HG03575 (cell line): ENCODE data around the gene ATG10.
"Not testable (repeated sequence)": the region's sequence is repeated elsewhere in the genome, so short reads cannot be mapped to it uniquely, and the experiment has no call there.

Experiments used
- ATAC-seq: cut with Tn5 transposase; IDR thresholded peaks from one replicate; pipeline ENCODE4 v1.9.1; 2021; ENCODE audit not compliant: unreplicated experiment, insufficient number of reproducible peaks, low FRiP score; ENCODE audit errors: extremely low read depth

The ATG10 gene

GRCh38 chr5:82106207-82106606 is 134.4 kb downstream of the ATG10 start:
- no peak for ATAC-seq

DNA sequence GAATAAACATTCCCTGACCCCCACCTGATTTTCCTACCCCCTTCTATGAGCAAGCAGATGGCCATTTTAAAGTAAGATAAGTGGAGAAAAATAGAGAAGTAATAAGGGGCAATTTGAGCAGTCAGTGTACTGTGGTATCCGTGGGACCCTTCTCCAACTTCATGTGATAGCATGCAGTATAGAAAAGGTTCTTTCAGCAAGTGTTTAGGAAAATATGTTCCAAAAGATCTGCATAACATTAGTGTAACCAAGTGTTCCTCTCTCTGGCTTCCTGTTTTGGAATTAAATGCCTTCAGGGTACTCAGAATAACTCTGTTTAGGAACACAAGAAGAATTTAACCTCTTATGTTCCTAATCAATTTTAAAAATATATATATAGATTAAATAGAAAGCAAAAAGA is 134.9 kb downstream of the ATG10 start:
- no peak for ATAC-seq

- no peak for ATAC-seq
Measured at GRCh38 chr5:82107267-82107666, 135.4 kb downstream of the ATG10 start.

DNA sequence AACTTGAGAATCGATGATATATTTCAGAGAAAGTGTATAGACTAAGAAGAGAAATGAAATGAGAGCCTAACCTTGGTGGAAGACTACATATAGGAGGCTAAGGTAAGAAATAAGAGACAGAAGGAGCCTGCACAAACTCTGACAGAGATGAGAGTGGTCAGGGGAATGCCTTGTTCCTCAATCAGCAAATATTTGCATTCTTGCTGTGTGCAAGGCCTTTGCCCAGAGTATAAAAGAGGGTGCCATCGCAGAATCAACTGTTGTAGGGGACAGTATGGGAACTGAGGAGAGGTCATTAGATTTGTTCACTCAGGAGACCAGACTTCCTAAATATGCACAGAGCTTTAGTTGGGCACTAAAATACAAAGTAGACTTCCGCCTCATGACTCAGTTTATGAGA is 137.2 kb downstream of the ATG10 start:
- ATAC-seq = no peak

- ATAC-seq = not testable (repeated sequence)
Measured at GRCh38 chr5:82109915-82110314, 138.1 kb downstream of the ATG10 start.

- ATAC-seq = no peak
Measured at GRCh38 chr5:82111191-82111590, 139.4 kb downstream of the ATG10 start.

- ATAC-seq = no peak
Measured at GRCh38 chr5:82115858-82116257, 144.0 kb downstream of the ATG10 start.

- no peak for ATAC-seq
Measured at GRCh38 chr5:82119889-82120288, 148.1 kb downstream of the ATG10 start.

DNA sequence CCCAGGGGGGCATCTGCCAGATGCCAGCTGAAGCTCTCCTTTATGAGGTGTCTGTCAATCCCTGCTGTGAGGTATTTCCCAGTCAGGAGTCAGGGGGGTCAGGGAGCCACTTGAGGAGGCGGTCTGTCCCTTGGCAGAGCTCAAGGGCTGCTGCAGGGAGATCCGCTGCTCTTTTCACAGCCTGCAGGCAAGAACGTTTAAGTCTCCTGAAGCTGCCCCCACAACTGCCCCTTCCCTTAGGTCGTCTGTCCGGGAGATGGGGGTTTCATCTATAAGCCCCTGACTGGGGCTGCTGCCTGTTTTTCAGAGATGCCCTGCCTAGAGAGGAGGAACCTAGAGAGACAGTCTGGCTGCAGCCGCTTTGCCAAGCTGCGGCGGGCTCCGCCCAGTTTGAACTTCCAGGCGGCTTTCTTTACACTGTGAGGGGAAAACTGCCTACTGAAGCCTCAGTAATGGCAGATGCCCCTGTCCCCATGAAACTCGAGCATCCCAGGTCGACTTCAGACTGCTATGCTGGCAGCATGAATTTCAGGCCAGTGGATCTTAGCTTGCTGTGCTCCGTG is 158.0 kb downstream of the ATG10 start:
- no peak for ATAC-seq

- no peak for ATAC-seq
Measured at GRCh38 chr5:82130602-82131001, 158.8 kb downstream of the ATG10 start.

GRCh38 chr5:82137205-82137604 is 165.4 kb downstream of the ATG10 start:
- no peak for ATAC-seq

- ATAC-seq = not testable (repeated sequence)
Measured at GRCh38 chr5:82139837-82140236, 168.0 kb downstream of the ATG10 start.

DNA sequence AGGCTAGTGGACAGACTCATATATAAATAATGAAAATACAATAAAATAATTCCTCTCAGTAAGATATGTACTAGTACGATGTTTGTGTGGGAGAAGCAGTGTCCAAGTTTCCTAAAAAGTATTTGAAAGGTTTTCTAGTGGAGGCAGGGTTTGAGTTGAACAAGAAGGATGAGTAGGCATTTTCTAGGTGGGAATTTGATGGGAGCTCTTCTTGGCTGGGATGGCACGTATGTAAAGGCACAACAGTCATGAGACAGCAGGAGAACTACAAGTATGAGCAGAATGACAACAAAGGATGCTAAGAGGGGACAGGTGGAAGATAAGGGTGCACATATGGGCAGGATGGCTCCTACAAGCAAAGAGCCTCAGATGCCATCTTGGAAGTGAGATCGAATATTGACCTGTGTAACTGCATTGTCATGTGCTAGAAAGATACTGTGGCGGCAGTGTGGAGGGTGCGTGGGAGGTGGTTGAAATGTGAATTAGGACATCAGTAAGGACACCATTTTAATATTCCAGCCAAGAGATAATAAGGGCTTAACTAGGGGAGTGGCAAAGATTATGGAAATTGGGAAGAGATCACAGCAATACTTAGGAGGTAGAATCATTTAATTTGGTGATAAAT is 170.5 kb downstream of the ATG10 start:
- no peak for ATAC-seq

DNA sequence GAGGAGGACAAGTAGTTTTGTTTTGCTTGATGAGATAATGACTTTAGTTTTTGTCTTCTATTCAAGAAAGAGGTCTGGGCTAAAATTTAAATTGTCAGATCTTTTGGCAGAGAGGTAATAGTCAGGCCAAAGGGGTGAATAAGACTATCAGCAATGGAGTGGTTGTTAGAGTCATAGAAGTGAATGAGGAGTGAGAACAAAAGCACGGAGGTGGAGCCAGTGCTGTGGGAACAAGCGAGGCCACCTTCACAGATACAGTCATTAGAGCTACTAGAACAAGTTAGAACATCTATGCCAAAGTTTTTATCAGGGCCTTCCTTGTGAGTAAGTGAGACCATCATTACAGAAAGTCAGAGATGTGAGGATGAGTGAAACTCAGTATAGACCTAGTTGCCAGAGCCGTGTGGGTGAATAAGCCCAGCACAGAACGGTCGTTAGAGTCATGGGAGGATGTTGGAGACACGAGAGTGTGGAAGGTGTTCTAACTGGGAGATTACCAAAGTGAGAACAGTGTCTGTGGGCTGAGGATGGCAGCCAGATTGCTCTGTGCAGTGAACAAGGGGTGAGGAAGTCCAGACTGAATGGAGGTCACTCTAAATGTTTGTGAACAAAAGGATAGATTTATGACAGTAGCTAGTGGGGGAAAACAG is 171.2 kb downstream of the ATG10 start:
- ATAC-seq = no peak

- no peak for ATAC-seq
Measured at GRCh38 chr5:82147860-82148573, 176.2 kb downstream of the ATG10 start.

DNA sequence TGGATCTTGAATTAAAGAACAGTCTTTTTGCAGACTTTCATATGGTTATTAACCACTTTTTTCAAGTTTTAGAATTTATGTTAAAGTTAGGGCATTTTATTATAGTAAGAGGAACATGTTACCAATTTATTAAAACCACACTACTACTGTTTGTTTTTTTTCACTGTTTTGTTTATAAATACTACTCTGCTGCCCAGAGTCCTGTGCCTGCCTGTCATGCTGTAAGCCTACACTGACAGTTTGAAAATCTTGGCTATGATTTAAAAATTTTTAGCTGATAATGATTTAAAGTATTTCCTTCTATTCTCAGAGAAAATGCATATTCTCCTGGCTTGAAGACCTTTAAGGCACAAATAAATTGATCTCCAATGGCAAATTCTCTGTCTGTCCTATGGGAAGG is 177.6 kb downstream of the ATG10 start:
- ATAC-seq = no peak

GRCh38 chr5:82150559-82150958 is 178.7 kb downstream of the ATG10 start:
- ATAC-seq = no peak

DNA sequence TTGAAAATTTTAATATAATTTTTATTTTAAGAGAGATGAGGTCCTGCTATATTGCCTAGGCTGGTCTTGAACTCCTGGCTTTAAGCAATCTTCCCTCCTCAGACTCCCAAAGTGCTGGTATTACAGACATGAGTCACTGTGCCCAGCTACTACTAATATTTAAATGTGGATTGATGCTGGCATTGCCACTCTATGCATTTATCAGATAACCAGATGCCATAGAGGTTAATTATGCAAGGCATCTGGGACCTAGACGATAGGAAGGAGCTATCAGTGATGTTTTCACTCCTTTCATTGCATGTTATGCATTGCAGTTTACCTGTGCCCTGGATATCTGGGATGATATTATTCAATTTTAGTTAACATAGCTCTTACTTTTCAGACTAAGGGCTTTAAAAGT is 179.4 kb downstream of the ATG10 start:
- ATAC-seq = no peak

DNA sequence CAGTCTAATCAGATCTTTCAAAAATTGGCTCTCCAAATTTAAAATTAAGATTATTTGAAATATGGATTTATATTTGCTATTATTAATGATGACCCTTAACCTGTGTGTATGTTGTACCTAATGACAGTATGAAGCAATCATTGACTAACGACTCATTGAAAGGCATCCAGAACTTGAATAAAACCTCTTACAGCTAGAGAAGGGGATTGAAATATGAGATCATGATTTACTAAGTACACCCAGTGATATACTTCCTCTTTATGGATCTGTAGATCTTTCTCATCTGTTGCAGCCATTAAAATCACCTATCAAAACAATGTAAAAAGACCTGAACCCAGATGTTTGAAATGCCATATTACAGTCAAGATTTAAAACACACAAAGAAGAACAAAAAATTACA is 179.8 kb downstream of the ATG10 start:
- no peak for ATAC-seq

- ATAC-seq = no peak
Measured at GRCh38 chr5:82152978-82153481, 181.2 kb downstream of the ATG10 start.
